HEK293T (cell line): ENCODE results near the gene IGF2BP2.

Experiments used
- FOXK2 ChIP-seq: fragments of 450-650 bp; IDR thresholded peaks from 2 replicates; pipeline ENCODE4 v1.6.1; 2016; ENCODE audit warnings: mild to moderate bottlenecking
- L3MBTL2 ChIP-seq: fragments of 450-650 bp; conservative IDR thresholded peaks from 2 replicates; pipeline ENCODE4 v1.6.1; 2016; ENCODE audit warnings: mild to moderate bottlenecking
- SP1 ChIP-seq: fragments of 450-650 bp; IDR thresholded peaks from 2 replicates; pipeline ENCODE4 v1.6.1; 2017
- SUZ12 ChIP-seq: fragments of 450-650 bp; IDR thresholded peaks from 2 replicates; pipeline ENCODE4 v1.6.1; 2016; ENCODE audit warnings: mild to moderate bottlenecking

GRCh38 chr3:185727873-185728272 lies 97.0 kb downstream of the IGF2BP2 start:
- no peak for TF ChIP-seq FOXK2
- TF ChIP-seq L3MBTL2: no peak
- no peak for TF ChIP-seq SP1
- no peak for TF ChIP-seq SUZ12
